GM12878 (cell line): Measurements from ENCODE around the gene GADL1. TPM values are rescaled to one million over a fixed set of nuclear protein-coding genes. Genes with fewer than 3 reads are reported as not detected.

Experiments
- ATAC-seq: fragments of 200-7000 bp; cut with Tn5 transposase; 3 replicates; pipeline ENCODE4 v1.9.1; 2020; ENCODE audit warnings: mild to moderate bottlenecking, moderate library complexity
- BruUV-seq: library from RNA; stranded (reverse); fragments of 400-500 nt; replicated peaks from 2 replicates; lab custom pipeline; 2021; lab: Mats Ljungman, UMichigan
- CTCF ChIA-PET: fragments of 300-600 bp; sonication (Branson Sonifier 250); formaldehyde crosslinking; extraction: SDS; loops from one replicate; lab custom pipeline; 2021; ENCODE audit warnings: inconsistent platforms; lab: Yijun Ruan, JAX
- POLR2A ChIA-PET: fragments of 350-600 bp; formaldehyde crosslinking; extraction: SDS; loops from one replicate; lab custom pipeline; 2021; ENCODE audit warnings: inconsistent platforms; lab: Charles Lee
- RAD21 ChIA-PET: fragments of 300-600 bp; sonication (Branson Sonifier 250); formaldehyde crosslinking; loops from one replicate; lab custom pipeline; 2023; ENCODE audit warnings: antibody characterized with exemption; ENCODE audit not compliant: unreplicated experiment; lab: Charles Lee
- SMC1A ChIA-PET: fragments of 300-600 bp; sonication (Branson Sonifier 250); formaldehyde crosslinking; loops from one replicate; lab custom pipeline; 2023; ENCODE audit not compliant: unreplicated experiment, uncharacterized antibody; lab: Charles Lee
- DNase-seq: peaks from one replicate; pipeline ENCODE4 v3.0.0-alpha.2; 2011; ENCODE audit warnings: low read depth, low spot score
- FAIRE-seq: peaks from 3 replicates; lab custom pipeline; 2011; peaks lifted over from hg19 to GRCh38; lab: Jason Lieb, UNC
- H2AFZ ChIP-seq: 2 replicates; pipeline ENCODE4 v1.6.0; 2011; ENCODE audit warnings: low read depth, low read length, control low read depth; ENCODE audit not compliant: control insufficient read depth
- H3K27ac ChIP-seq: 2 replicates; pipeline ENCODE4 v1.5.1; 2011; ENCODE audit warnings: control low read depth; ENCODE audit not compliant: control insufficient read depth, insufficient read depth
- H3K27me3 ChIP-seq, 2 experiments: replicated peaks in 1 of 2; 2 replicates each; pipeline versions ENCODE4 v1.6.0 to v1.6.1; 2011; ENCODE audit warnings: low read length in 1 of 2; ENCODE audit not compliant: control insufficient read depth in 2 of 2, insufficient read depth in 2 of 2
- H3K36me3 ChIP-seq, 2 experiments: 2 replicates each; pipeline ENCODE4 v1.5.1; 2011; ENCODE audit warnings: low read length in 1 of 2; ENCODE audit not compliant: control insufficient read depth in 2 of 2, insufficient read depth in 2 of 2
- H3K4me1 ChIP-seq: 2 replicates; pipeline ENCODE4 v1.6.1; 2011; ENCODE audit warnings: mild to moderate bottlenecking, low read length, moderate library complexity, mixed read lengths; ENCODE audit not compliant: control insufficient read depth, insufficient read depth
- H3K4me2 ChIP-seq: 2 replicates; pipeline ENCODE4 v1.6.0; 2011; ENCODE audit warnings: control low read depth; ENCODE audit not compliant: control insufficient read depth, insufficient read depth
- H3K4me3 ChIP-seq: fragments of 200-600 bp; sonication (generic); 2 replicates; pipeline ENCODE4 v1.5.1; 2016
- H3K79me2 ChIP-seq: 2 replicates; pipeline ENCODE4 v1.6.0; 2011; ENCODE audit warnings: low read length; ENCODE audit not compliant: control insufficient read depth, insufficient read depth
- H3K9ac ChIP-seq: 2 replicates; pipeline ENCODE4 v1.8.0; 2011; ENCODE audit warnings: low read length, control low read depth, mixed read lengths; ENCODE audit not compliant: control insufficient read depth, insufficient read depth
- H3K9me3 ChIP-seq: replicated peaks from 3 replicates; pipeline ENCODE4 v1.5.1; 2011; ENCODE audit warnings: mild to moderate bottlenecking, low read length; ENCODE audit not compliant: control insufficient read depth, insufficient read depth
- H4K20me1 ChIP-seq: 2 replicates; pipeline ENCODE4 v1.6.0; 2011; ENCODE audit not compliant: control insufficient read depth, insufficient read depth
- ATF7 ChIP-seq: fragments of 450-650 bp; IDR thresholded peaks from 2 replicates; pipeline ENCODE4 v1.6.1; 2016; ENCODE audit warnings: low read depth, mild to moderate bottlenecking
- BMI1 ChIP-seq: fragments of 450-650 bp; IDR thresholded peaks from 2 replicates; pipeline ENCODE4 v1.6.1; 2016; ENCODE audit warnings: mild to moderate bottlenecking, moderate library complexity, borderline replicate concordance
- CEBPB ChIP-seq, 2 experiments: fragments of 150-350 bp in 1 of 2; IDR thresholded peaks; 2 replicates each; pipeline ENCODE4 v1.6.1; 2012 to 2014; ENCODE audit warnings: low read depth in 2 of 2, low read length in 2 of 2, borderline replicate concordance in 1 of 2, inconsistent platforms in 1 of 2
- CHD1 ChIP-seq: IDR thresholded peaks from 2 replicates; pipeline ENCODE4 v1.6.1; 2012; ENCODE audit warnings: low read depth, low read length, improper control_type of control experiment
- CREB1 ChIP-seq: IDR thresholded peaks from 2 replicates; pipeline ENCODE4 v1.6.1; 2012; ENCODE audit warnings: low read depth, mild to moderate bottlenecking, inconsistent platforms
- GABPA ChIP-seq: IDR thresholded peaks from 2 replicates; pipeline ENCODE4 v1.6.1; 2014; ENCODE audit warnings: antibody characterized with exemption, low read depth, mild to moderate bottlenecking, inconsistent platforms
- MTA3 ChIP-seq: IDR thresholded peaks from 2 replicates; pipeline ENCODE4 v1.6.1; 2012; ENCODE audit warnings: low read length, inconsistent platforms, borderline replicate concordance
- RAD51 ChIP-seq: fragments of 450-650 bp; IDR thresholded peaks from 2 replicates; pipeline ENCODE4 v1.6.1; 2016; ENCODE audit warnings: moderate library complexity, mild to moderate bottlenecking, inconsistent platforms
- RFX5 ChIP-seq: IDR thresholded peaks from 2 replicates; pipeline ENCODE4 v1.6.1; 2011; ENCODE audit warnings: low read depth, low read length, improper control_type of control experiment
- TCF7 ChIP-seq: IDR thresholded peaks from 2 replicates; pipeline ENCODE4 v1.6.1; 2014; ENCODE audit warnings: antibody characterized with exemption, borderline replicate concordance
- ZBTB33 ChIP-seq: fragments of 450-650 bp; IDR thresholded peaks from 2 replicates; pipeline ENCODE4 v1.6.1; 2017; ENCODE audit warnings: mild to moderate bottlenecking
- ZNF217 ChIP-seq: fragments of 450-650 bp; IDR thresholded peaks from 2 replicates; pipeline ENCODE4 v1.6.1; 2017; ENCODE audit warnings: antibody characterized with exemption, mild to moderate bottlenecking
- WGBS: methylation state at CpG from one replicate; pipeline ENCODE4 v1.1.6; 2016; ENCODE audit warnings: low lambda C conversion rate; ENCODE audit not compliant: insufficient replicate concordance, insufficient coverage; ENCODE audit errors: missing lambda C conversion rate; 5-methylcytosine and 5-hydroxymethylcytosine counted together
- in situ Hi-C: fragments of 300-500 bp; cut with MboI; formaldehyde crosslinking; loops from 9 replicates; pipeline ENCODE4 v1.14.3; 2018; ENCODE audit warnings: mixed read lengths
- intact Hi-C: fragments of 100-400 bp; cut with micrococcal nuclease; formaldehyde crosslinking; loops from one replicate; pipeline ENCODE4 v1.14.2; 2022; ENCODE audit not compliant: unreplicated experiment
- polyA plus RNA-seq, 11 experiments: library from polyadenylated mRNA; depleted of rRNA in 4 of 11; unstranded in 6 of 11; stranded (reverse) in 5 of 11; fragments of >200 nt; fragmentation: Nextera tagmentation in 4 of 11; fragmentation: Illumina TruSeq in 1 of 11; extraction: Ambion mirVana in 4 of 11; extraction: Trizol in 1 of 11; gene quantifications; 1 replicate in 1 of 11; 2 replicates in 10 of 11; pipeline versions ENCODE4 v1.2.1 to v1.2.3, GENCODE V29; 2011 to 2016; ENCODE audit warnings: inconsistent platforms in 2 of 11, missing spikeins in 2 of 11, low read depth in 1 of 11
- total RNA-seq, 4 experiments: library from RNA; depleted of rRNA in 3 of 4; stranded (reverse); fragments of >200 nt in 3 of 4; fragmentation: Illumina TruSeq in 1 of 4; extraction: Trizol in 1 of 4; gene quantifications; 2 replicates each; pipeline versions ENCODE4 v1.2.1 to v1.2.3, GENCODE V29; 2013 to 2021

GADL1 gene
- total and polyA plus RNA-seq, 10 of the 15 experiments (the other 5 are each of a cell fraction or from before 2014, with no cell fraction given), result 0.04 TPM; not detected in 9

GRCh38 chr3:30686176-30686575 lies 208.3 kb downstream of the GADL1 start:
- WGBS, result 31% methylated on average over 2 of the region's 2 CpGs
- Histone ChIP-seq H3K27ac (no peak overlapping the region), H3K27me3 (no peaks in the 10 kb centered on the region; a peak in 1 of 4 replicates), H3K4me1 (no peaks in the 10 kb centered on the region), H3K9me3 (no peaks in the 10 kb centered on the region), H3K9ac (no peak overlapping the region), H4K20me1 (no peaks in the 10 kb centered on the region), H3K79me2 (no peaks in the 10 kb centered on the region), H3K36me3 (no peaks in the 10 kb centered on the region), H3K4me2 (no peak overlapping the region), H3K4me3 (no peak overlapping the region), H2AFZ (no peak overlapping the region)
- intact Hi-C loops, result no loop called here
- no TSS peak for BruUV-seq
- CTCF ChIA-PET, result interaction anchor here (0.9 to 1.0 kb wide), 2 partner anchors 7 to 482 kb away, joined by 3 to 4 read pairs; no protein-coding TSS in a partner anchor
- POLR2A ChIA-PET, result no interaction called here
- in situ Hi-C loops, result no loop called here
- SMC1A ChIA-PET, result interaction anchor here (0.6 kb wide), 1 partner anchor 9 kb away, joined by 3 read pairs; no protein-coding TSS in a partner anchor
- RAD21 ChIA-PET, result no interaction called here
- TF ChIP-seq CEBPB (IDR thresholded peaks at IDR 0.05; ENCODE audit: borderline replicate concordance in 1 of 2, low read depth in 2 of 2, low read length in 2 of 2) (no peak), RAD51 (no peak), TCF7 (no peak), BMI1 (no peak), ZBTB33 (no peak), CHD1 (no peak), ZNF217 (no peak), RFX5 (no peak), GABPA (no peak), CREB1 (no peak), ATF7 (no peak), MTA3 (no peak)
- FAIRE-seq (no peak), ATAC-seq (no peak), DNase-seq (no peak)
